22Rv1 (cell line): Measurements from ENCODE around the gene JMJD6.

ENCODE experiments used
- H3K27ac ChIP-seq: fragments of 450-650 bp; 2 replicates; pipeline ENCODE4 v1.5.1; 2017
- CTCF ChIP-seq: fragments of 450-650 bp; IDR thresholded peaks from 2 replicates; pipeline ENCODE4 v1.5.1; 2017; ENCODE audit warnings: mild to moderate bottlenecking
- ZFX ChIP-seq: fragments of 450-650 bp; IDR thresholded peaks from 2 replicates; pipeline ENCODE4 v1.6.1; 2017; ENCODE audit warnings: antibody characterized with exemption, borderline replicate concordance

The JMJD6 gene

GRCh38 chr17:76687298-76688164, 38.9 kb downstream of the JMJD6 start:
- no peak overlapping the region for H3K27ac ChIP-seq
- TF ChIP-seq ZFX = no peak
- TF ChIP-seq CTCF = no peak

DNA sequence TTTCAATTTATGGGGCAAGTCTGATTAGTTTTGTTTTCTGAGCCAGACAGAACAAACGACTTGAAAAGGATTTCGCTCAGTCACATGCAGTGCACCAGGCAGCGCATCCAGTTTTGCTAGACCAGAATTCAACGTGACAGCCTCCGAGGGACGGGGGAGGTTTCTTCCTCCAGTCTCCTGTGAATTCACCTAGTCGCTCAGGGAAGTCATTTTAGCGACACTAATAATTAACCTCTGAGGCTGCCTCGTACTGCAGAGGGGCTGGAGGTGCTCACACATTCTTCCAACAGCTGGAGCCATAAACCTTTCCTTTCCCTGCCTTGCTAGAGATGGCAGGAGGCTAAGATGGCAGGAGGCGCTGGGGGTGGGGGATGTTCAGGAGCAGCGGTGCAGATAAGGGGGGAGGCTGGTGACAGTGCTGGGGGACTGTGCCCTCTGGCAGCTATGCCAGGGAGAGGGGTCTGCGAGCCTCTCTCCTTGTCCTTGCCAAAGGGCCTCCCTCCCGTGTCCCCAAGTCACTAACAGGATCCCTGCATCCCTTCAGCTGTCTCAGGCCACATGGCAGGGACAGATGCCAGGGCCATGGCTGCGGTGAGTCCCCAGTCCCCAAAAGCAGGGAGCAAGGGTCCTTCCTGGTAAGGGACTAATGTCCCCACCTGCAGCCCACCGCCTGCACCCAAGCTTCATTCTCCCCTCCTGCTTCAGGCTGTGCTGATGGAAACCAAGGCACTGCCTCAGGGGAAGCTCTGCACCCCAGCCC, 39.7 kb downstream of the JMJD6 start:
- H3K27ac ChIP-seq = no peak overlapping the region
- TF ChIP-seq ZFX = no peak
- no peak for TF ChIP-seq CTCF

DNA sequence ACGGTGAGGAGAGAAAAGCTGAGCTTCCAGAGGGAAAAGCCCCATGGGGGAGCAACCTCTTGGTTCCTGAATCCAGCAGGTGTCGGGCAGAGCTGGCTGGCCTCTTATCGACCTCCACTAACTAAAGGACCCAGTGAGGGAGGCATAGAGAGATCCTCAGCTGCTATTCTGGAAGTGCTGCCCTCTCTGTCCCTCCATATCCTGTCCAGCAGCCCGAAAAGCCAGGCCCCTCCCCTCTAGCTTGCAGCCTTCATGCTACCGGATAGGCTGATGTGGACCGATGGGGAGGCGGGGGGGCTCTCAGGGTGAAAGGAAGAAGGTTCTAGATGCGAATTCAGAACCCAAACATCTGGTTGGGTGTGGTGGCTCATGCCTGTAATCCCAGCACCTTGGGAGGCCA, 40.6 kb downstream of the JMJD6 start:
- H3K27ac ChIP-seq = no peak overlapping the region
- TF ChIP-seq CTCF = no peak
- no peak for TF ChIP-seq ZFX

- TF ChIP-seq ZFX = no peak
- TF ChIP-seq CTCF = no peak
- H3K27ac ChIP-seq = no peak overlapping the region
Observed at GRCh38 chr17:76685366-76685765, 41.0 kb downstream of the JMJD6 start.

DNA sequence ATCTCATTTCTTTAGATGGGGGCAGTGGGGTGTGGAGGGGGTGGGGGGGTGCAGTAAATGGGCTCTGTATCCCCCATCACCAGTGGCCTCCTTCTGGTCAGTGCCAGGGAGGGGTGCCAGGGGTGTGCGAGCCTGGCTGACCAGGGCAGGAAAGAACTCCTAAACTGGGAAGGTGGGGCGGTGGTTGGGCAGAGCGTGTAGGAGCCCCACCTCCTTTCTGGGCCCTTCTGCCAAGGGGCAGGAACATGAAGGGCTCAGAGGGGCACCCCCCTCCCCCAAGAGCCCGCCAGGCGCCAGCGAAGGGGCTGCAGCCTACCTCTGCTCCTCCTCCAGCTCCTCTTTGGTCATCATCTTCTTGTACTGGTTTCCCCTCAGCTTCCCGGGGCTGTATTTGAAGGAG, 41.6 kb downstream of the JMJD6 start:
- TF ChIP-seq CTCF = no peak
- TF ChIP-seq ZFX = no peak
- no peak overlapping the region for H3K27ac ChIP-seq

- TF ChIP-seq ZFX (no peak), CTCF (no peak)
- H3K27ac ChIP-seq = no peak overlapping the region
Observed at GRCh38 chr17:76683921-76684745, 42.3 kb downstream of the JMJD6 start.
